Esophagus (tissue), 2 donors: ENCODE measurements around the gene CREBRF. TPM values are rescaled to one million over a fixed set of nuclear protein-coding genes. Genes with fewer than 3 reads are reported as not detected.
"Not testable (repeated sequence)": the region's sequence is repeated elsewhere in the genome, so short reads cannot be mapped to it uniquely, and the experiment has no call there.

Experiments
- H3K27ac ChIP-seq, 2 donors: one replicate each; pipeline ENCODE4 v1.5.1; 2013; ENCODE audit warnings: low read depth in 2 of 2, mild to moderate bottlenecking in 2 of 2, inconsistent platforms in 1 of 2, low read length in 1 of 2, moderate library complexity in 1 of 2
- H3K27me3 ChIP-seq, 2 donors: one replicate each; pipeline ENCODE4 v1.6.1; 2013; ENCODE audit warnings: low read length in 2 of 2, control low read depth in 1 of 2, mild to moderate bottlenecking in 1 of 2; ENCODE audit not compliant: insufficient read depth in 2 of 2, control insufficient read depth in 1 of 2
- H3K36me3 ChIP-seq, 2 donors: one replicate each; pipeline ENCODE4 v1.6.1; 2013; ENCODE audit warnings: low read length in 1 of 2; ENCODE audit not compliant: control insufficient read depth in 2 of 2, insufficient read depth in 2 of 2
- H3K4me1 ChIP-seq, 2 donors: one replicate each; pipeline ENCODE4 v1.6.1; 2013; ENCODE audit warnings: low read length in 1 of 2; ENCODE audit not compliant: control insufficient read depth in 2 of 2, insufficient read depth in 2 of 2
- H3K4me3 ChIP-seq, 2 donors: one replicate each; pipeline ENCODE4 v1.5.1; 2013; ENCODE audit warnings: low read length in 2 of 2, mild to moderate bottlenecking in 2 of 2, low read depth in 1 of 2, moderate library complexity in 1 of 2
- H3K9me3 ChIP-seq, 2 donors: one replicate each; pipeline ENCODE4 v1.6.1; 2013; ENCODE audit warnings: mild to moderate bottlenecking in 2 of 2, low read depth in 1 of 2, low read length in 1 of 2, moderate library complexity in 1 of 2; ENCODE audit not compliant: control insufficient read depth in 2 of 2, insufficient read depth in 1 of 2
- WGBS, 2 donors: extraction: QIAGEN DNeasy Blood & Tissue Kit; methylation state at CpG; one replicate each; pipeline ENCODE4 v1.1.7; 2013; 5-methylcytosine and 5-hydroxymethylcytosine counted together
- polyA plus RNA-seq, 2 donors: library from polyadenylated mRNA; stranded (reverse); fragments of 200-250 nt; gene quantifications; one replicate each; pipeline ENCODE4 v1.2.3, GENCODE V29; 2013
- donor health status: healthy with polysubstance abuse.
- donor health status: Bipolar disorder and iron deficiency.

Gene CREBRF
- polyA plus RNA-seq, 2 donors, result 2.3 to 2.8 TPM

DNA sequence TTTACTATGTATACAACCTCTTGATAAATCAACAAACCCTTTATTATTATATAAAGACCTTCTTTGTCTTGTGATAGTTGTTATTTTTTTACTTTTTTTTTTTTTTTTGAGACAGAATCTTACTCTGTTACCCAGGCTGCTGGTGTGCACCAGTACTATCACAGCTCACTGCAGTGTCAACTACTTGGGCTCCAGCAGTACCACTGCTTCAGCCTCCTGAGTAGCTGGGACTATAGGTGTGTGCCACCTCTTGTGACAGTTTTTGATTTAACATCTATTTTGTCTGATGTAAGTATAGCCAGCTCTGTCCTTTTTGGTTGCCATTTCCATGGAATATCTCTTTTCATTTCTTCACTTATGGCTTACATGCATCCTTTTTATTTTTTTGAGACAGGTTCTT is 42.6 kb downstream of the CREBRF start:
- no peaks in the 10 kb centered on the region for H3K9me3 ChIP-seq
- no peak overlapping the region for H3K4me3 ChIP-seq
- no peaks in the 10 kb centered on the region for H3K4me1 ChIP-seq
- H3K27me3 ChIP-seq, result no peaks in the 10 kb centered on the region
- no peak overlapping the region for H3K27ac ChIP-seq
- no peaks in the 10 kb centered on the region for H3K36me3 ChIP-seq

DNA sequence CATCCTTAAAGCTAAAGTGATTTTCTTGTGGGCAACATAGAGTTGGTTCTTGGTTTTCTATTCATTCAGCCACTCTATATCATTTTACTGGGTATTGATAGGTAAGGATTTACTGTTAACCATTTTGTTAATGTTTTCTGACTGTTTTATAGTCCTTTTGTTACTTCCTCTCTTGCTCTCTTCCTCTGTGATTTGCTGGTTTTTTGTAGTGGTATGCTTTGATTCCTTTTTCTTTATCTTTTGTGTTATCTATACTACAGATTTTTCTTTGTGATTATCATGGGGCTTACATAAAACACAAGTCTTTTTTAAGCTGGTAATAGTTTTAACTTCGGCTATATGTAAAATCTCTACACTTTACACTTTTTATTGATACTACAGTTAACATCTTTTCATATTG is 43.3 kb downstream of the CREBRF start:
- Histone ChIP-seq H3K36me3 (no peaks in the 10 kb centered on the region), H3K27me3 (no peaks in the 10 kb centered on the region), H3K4me3 (no peak overlapping the region), H3K9me3 (no peaks in the 10 kb centered on the region), H3K4me1 (no peaks in the 10 kb centered on the region), H3K27ac (no peak overlapping the region)
- WGBS, 2 donors, result 85 to 91% methylated on average over 1 of the region's 1 CpG

DNA sequence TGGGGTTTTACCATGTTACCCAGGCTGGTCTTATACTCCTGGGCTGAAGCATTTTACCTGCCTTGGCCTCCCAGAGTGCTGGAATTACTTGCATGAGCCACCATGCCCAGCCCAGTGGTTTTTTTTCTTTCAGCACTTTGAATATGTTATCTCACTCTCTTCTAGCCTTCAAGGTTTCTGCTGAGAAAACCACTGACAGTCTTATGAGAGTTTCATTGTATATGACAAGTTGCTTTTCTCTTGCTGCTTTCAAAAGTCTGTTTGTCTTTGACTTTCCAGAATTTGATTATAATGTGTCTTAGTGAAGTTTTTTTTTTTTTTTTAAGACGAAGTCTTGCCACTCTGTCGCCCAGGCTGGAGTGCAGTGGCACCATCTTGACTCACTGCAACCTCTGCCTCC is 45.1 kb downstream of the CREBRF start:
- 95 to 98% methylated on average over 2 of the region's 2 CpGs for WGBS, 2 donors
- H3K27ac ChIP-seq, result no peak overlapping the region
- no peak overlapping the region for H3K4me3 ChIP-seq
- no peaks in the 10 kb centered on the region for H3K27me3 ChIP-seq
- no peaks in the 10 kb centered on the region for H3K4me1 ChIP-seq
- no peaks in the 10 kb centered on the region for H3K9me3 ChIP-seq
- H3K36me3 ChIP-seq, result no peaks in the 10 kb centered on the region

DNA sequence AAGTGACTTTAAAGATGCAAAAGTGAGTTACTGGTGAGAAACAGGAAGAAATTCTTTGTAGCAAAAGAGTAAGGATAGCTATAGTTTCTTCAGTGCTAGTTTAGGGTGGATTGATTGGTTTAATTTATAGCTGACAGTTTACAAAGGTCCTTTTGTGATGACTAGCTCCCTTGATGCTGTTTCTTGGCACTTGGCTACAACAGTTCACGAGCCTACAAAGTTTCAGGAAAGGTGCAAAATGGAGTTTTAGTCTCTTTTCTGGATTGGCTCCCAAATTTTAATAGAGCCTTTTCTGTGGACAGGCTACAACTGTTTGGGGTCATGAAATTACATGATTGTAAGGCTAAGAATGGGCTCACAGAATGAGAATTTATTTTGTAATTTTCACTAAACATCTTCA is 47.3 kb downstream of the CREBRF start:
- Histone ChIP-seq H3K4me3 (no peak overlapping the region), H3K27ac (no peak overlapping the region), H3K4me1 (no peaks in the 10 kb centered on the region), H3K27me3 (no peaks in the 10 kb centered on the region), H3K9me3 (peaks cover 0 to 2% of the 10 kb centered on the region in 2 donors), H3K36me3 (no peaks in the 10 kb centered on the region)
- WGBS, 2 donors, result 47 to 71% methylated on average over 1 of the region's 1 CpG

DNA sequence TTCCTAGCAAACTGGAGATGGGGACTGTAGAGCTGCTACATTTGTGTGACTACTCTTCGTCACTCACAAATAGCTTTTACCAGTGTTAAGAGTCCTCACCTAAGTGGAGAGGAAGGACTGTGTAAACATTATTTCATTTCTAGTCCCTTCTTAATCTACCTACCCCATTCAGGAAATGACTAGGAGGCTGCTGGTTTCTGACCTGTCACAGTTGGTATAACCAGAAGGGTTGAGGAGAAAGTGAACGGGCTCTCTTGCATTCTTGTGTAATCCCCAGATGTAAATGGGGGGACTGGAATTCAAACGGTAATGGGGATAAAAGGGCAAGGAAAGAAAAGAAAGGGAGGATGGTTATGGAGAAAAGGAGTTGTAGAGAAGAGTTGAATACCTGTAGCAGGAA is 52.8 kb downstream of the CREBRF start:
- H3K27ac ChIP-seq, result no peak overlapping the region
- H3K4me3 ChIP-seq, result no peak overlapping the region
- no peaks in the 10 kb centered on the region for H3K4me1 ChIP-seq
- no peaks in the 10 kb centered on the region for H3K27me3 ChIP-seq
- 66 to 69% methylated on average over 3 of the region's 3 CpGs for WGBS, 2 donors
- peaks cover 0 to 2% of the 10 kb centered on the region in 2 donors for H3K9me3 ChIP-seq
- no peaks in the 10 kb centered on the region for H3K36me3 ChIP-seq

DNA sequence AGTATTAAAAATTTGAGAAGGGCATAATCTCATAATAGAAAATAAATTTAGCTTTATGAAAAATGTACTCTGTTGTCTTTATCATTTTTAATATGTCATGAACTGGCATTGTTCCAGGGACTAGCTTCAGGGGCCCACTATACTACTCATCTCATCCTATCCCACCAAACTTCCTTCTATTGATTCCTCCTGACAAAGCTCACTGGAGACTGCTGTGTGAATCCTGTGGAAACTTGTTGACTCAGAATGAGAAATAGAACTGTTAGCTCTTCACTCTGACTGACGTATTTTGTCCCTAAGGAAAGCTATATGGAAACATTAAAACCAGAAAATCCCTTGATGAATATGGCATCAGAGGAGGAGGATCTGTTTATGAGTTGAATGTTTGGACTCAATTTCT is 58.4 kb downstream of the CREBRF start:
- Histone ChIP-seq H3K9me3 (no peaks in the 10 kb centered on the region), H3K36me3 (no peaks in the 10 kb centered on the region), H3K27ac (no peak overlapping the region), H3K27me3 (no peaks in the 10 kb centered on the region), H3K4me3 (no peak overlapping the region), H3K4me1 (no peaks in the 10 kb centered on the region)
- 94 to 97% methylated on average over 1 of the region's 1 CpG for WGBS, 2 donors

DNA sequence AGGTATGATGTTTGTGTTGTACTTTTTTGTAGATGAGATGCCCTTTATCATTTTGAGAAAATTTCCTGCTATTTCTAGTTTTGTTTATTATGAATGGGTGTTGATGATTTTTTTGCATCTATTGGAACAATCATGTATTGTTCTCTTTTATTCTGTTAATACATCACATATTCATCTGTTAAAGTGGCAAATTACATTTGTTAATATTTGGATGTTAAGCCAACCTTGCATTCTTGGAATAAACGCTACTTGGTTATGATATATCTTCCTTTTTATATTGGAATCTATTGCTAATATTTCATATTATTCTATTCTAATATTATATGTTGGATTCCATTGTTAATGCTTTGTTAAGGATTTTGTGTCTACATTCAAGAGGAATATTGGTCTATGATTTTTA is 63.6 kb downstream of the CREBRF start:
- Histone ChIP-seq H3K27ac (no peak overlapping the region), H3K4me3 (no peak overlapping the region), H3K36me3 (peaks cover 0 to 6% of the 10 kb centered on the region in 2 donors), H3K4me1 (no peaks in the 10 kb centered on the region), H3K9me3 (no peaks in the 10 kb centered on the region), H3K27me3 (no peaks in the 10 kb centered on the region)
- 96 to 100% methylated on average over 1 of the region's 1 CpG for WGBS, 2 donors

DNA sequence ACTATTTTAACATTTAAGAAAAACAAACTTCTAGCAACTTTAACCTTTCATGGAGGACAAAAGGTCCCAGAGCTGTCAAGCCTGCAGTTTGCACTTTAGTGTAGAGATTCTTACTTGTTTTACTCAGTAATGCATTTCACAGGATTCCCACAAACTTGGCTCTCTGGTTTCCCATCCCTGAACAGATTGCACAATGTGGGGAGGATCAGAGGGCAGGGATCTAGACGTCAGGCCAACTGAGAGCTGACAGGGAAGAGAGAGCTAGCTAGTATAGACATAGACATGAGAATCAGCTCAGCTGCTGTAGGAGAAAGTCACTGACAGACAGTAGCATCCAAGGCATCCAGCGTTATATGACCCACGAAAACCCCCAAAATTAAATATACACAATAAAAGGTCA is 67.3 kb downstream of the CREBRF start:
- Histone ChIP-seq H3K9me3 (no peaks in the 10 kb centered on the region), H3K4me3 (no peak overlapping the region), H3K27me3 (no peaks in the 10 kb centered on the region), H3K27ac (no peak overlapping the region), H3K4me1 (no peaks in the 10 kb centered on the region), H3K36me3 (peaks cover 0 to 6% of the 10 kb centered on the region in 2 donors)
- WGBS, 2 donors, result 80 to 82% methylated on average over 3 of the region's 3 CpGs

DNA sequence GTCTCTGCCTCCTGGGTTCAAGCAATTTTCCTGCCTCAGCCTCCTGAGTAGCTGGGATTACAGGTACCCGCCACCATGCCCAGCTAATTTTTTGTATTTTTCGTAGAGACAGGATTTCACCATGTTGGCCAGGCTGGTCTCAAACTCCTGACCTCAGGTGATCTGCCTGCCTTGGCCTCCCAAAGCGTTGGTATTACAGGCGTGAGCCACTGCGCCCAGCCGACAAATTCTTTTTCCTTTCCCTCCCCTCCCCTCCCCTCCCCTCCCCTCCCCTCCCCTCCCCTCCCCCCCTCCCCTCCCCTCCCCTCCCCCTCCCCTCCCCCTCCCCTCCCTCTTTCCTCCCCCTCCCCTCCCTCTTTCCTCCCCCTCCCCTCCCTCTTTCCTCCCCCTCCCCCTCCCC is 76.0 kb downstream of the CREBRF start:
- H3K4me1 ChIP-seq, H3K9me3 ChIP-seq, H3K27ac ChIP-seq, H3K27me3 ChIP-seq, H3K4me3 ChIP-seq, H3K36me3 ChIP-seq: not testable (repeated sequence)
- 93 to 96% methylated on average over 6 of the region's 6 CpGs for WGBS, 2 donors

DNA sequence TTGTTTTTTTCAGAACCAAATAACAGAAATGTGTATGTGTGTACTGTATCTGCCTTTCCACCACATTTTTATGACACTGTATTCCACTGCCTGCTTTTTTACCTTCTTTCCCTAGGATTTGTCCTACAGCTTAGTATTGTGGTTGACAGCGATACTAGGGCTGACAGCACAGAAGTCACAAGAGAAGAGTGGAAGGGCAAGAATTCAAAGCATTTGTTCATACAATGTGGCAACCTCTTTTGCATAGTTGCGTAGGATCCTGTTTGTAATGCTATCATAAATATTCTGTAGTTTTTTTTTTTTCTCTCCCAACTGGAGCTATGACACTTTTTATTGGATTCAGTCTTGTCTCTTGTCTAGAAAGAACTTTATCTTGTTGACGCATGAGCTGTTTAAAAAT is 82.6 kb downstream of the CREBRF start:
- no peak overlapping the region for H3K27ac ChIP-seq
- H3K9me3 ChIP-seq, result no peaks in the 10 kb centered on the region
- no peak overlapping the region for H3K4me3 ChIP-seq
- no peaks in the 10 kb centered on the region for H3K27me3 ChIP-seq
- H3K4me1 ChIP-seq, result no peaks in the 10 kb centered on the region
- H3K36me3 ChIP-seq, result no peaks in the 10 kb centered on the region
- 92 to 96% methylated on average over 3 of the region's 3 CpGs for WGBS, 2 donors
